ENCODE results near the gene GATAD2A.

Gene GATAD2A

GRCh38 chr19:19545707-19546106 lies 140.2 kb downstream of the GATAD2A start:
- no peak for DNase-seq (ENCODE audit: low read depth)

- DNase-seq (ENCODE audit: low read depth) = no peak
Measured at GRCh38 chr19:19546751-19547162, 141.3 kb downstream of the GATAD2A start.

DNA sequence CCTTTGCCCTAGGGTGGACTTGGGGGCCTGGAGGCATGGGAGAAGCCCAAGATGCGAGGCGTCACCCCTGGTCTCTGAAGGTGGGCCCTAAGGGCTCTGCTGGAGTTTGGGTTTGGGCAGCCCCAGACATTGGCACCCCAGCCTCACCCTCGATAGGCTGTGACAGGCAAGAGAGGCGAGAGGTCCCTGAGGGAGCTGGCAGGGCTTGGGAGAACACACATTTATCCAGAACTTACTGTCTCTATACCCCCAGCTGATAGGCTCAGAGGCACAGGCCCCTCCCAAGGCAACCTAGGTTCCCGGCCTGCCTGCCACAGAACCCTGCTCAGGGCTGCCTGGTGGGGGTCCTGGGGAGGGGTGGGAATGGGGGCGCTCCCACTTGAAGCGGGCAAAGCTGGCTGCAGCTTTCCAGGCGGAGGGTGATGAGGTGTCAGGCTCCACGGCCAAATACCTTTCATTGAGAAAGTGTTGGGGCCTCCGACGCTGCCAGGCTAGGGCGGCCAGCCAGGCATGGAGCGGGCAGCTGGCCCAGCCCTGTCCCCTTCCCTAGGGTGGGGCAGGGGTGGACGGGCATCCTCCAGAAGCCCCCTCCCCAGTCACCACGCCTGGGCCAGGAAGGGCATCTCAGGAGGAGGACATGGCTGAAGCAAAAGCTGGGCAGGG lies 142.3 kb downstream of the GATAD2A start:
- no peak for DNase-seq (ENCODE audit: low read depth)

GRCh38 chr19:19548915-19549759 lies 143.7 kb downstream of the GATAD2A start:
- no peak for DNase-seq (ENCODE audit: low read depth)

- no peak for DNase-seq (ENCODE audit: low read depth)
Measured at GRCh38 chr19:19549804-19550464, 144.5 kb downstream of the GATAD2A start.

GRCh38 chr19:19550485-19550929 lies 145.0 kb downstream of the GATAD2A start:
- peak; percentile 27 for DNase-seq (ENCODE audit: low read depth)

DNA sequence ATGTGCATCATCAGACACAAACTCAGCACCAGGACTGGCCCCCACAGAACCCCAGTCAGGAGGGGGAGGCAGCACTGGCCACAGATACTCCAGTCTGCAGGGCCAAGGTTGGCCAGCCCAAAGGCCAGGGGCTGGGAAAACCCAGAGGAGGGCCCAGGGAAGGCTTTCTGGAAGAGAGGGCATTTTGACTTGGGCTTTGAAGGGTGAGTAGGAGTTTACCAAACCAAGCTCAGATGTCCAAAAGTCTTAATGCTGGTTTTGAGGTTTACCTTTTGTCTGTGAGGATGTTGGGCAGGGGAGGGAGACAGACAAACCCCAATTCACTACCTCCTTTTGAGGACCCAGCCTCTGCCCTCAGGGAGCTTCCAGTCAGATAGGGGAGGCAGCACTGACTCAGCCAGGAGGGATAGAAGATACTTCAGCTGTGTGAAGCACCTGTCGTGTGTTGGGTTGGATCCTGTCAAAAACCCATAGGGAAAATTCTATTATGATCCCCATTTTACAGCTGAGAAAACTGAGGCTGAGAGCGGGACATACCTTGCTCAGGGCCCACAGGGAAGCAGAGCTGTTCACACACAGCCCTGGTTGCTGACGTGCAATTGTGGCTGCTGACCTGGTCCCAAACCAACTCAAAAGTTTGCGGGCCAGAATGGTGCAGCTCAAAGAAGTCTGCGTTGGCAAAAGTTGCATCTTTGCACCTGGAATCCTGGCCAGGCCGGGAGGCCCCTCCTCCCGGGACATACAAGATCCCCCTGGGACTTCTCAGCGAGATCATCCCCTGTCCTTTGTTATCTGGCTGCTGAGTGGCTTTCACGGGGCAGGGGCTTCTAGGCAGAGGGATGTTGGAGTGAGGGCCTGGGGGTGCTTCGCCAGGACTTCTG lies 145.7 kb downstream of the GATAD2A start:
- no peak for DNase-seq (ENCODE audit: low read depth)

DNA sequence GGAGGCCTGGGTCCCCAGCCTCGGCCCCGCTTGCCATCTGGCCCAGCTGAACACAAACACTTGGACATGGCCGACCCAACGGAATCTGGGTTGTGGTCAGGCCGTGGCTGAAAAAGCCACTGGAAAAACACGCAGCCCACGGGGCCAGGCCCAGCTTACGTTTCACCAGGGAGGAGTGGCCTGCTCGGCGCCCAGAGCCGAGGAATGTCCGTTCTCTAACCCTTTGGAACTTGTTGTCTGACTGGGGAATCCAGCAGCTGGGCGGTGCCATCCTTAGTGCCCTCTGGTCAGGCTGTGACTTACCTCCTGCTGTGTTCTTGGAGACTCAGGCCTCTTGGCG lies 146.3 kb downstream of the GATAD2A start:
- DNase-seq (ENCODE audit: low read depth) = no peak

GRCh38 chr19:19552798-19553197 lies 147.3 kb downstream of the GATAD2A start:
- peak; percentile 61 for DNase-seq (ENCODE audit: low read depth)

GRCh38 chr19:19553670-19554069 lies 148.2 kb downstream of the GATAD2A start:
- DNase-seq (ENCODE audit: low read depth) = no peak

GRCh38 chr19:19554074-19555023 lies 148.9 kb downstream of the GATAD2A start:
- DNase-seq (ENCODE audit: low read depth) = peak; percentile 67

GRCh38 chr19:19558055-19558454 lies 152.6 kb downstream of the GATAD2A start:
- no peak for DNase-seq (ENCODE audit: low read depth)

All from ELR (cell line).